ENCODE data around the gene PNMA6F.

DNA sequence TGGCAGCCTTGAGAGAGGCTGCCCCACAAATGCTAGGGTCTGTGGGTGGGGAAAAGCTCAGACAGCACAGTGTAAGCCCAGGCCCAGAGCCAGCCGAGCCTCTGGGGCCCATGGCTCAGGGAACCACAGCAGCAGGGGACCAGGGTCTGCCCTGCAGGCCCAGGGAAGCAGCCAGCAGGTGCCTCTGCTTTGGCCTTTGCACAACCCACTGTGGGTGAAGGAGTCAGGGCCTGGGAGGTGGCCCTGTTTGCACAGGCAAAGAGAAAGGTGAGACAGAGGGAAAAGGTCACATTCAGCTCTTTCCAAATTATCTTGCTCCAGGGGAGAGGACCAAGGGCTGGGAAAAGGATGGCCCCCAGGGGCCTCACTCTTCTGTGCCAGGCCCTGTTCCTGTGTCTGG, 8.7 kb downstream of the PNMA6F start:
- TF ChIP-seq POLR2AphosphoS5 (IDR thresholded peaks at IDR 0.05; ENCODE audit: low read depth, low read length) (no peak), POLR2A (IDR thresholded peaks at IDR 0.05; ENCODE audit: low read depth, low read length) (no peak), TAF1 (IDR thresholded peaks at IDR 0.05; ENCODE audit: low read depth, low read length) (no peak), POU2F2 (IDR thresholded peaks at IDR 0.05; ENCODE audit: low read depth, low read length) (no peak), PAX5 (IDR thresholded peaks at IDR 0.05; ENCODE audit: insufficient read depth, low read length, severe bottlenecking) (no peak)
